GDM1 (cell line): ENCODE measurements around the gene PPA1.
"Not testable (repeated sequence)": the region's sequence is repeated elsewhere in the genome, so short reads cannot be mapped to it uniquely, and the experiment has no call there.

Source experiments
- DNase-seq: peaks from one replicate; lab custom pipeline; 2025; lab: John Stamatoyannopoulos, UW

Gene PPA1

GRCh38 chr10:70254778-70255328, 21.6 kb upstream of the PPA1 start:
- DNase-seq = no peak

GRCh38 chr10:70253878-70254765, 20.9 kb upstream of the PPA1 start:
- DNase-seq = no peak

- DNase-seq = no peak
Observed at GRCh38 chr10:70250961-70251680, 17.9 kb upstream of the PPA1 start.

DNA sequence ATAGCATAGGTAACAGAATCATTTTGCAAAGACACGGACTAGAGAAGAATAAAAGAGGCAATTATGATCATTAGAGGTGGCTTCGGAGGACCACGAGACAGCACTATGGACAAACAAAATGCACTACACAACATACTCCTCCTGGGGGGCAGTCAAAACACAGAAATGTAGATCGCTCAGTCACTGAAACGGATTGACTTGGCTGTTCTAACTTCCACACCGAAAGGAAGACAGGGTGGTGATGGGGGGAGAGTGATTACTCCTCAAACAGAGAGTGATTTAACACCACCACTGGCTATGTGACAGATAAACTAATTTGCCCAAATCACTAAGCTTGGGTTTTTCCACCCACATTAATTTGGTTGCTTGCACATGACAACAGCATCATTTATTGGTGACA, 14.1 kb upstream of the PPA1 start:
- no peak for DNase-seq

DNA sequence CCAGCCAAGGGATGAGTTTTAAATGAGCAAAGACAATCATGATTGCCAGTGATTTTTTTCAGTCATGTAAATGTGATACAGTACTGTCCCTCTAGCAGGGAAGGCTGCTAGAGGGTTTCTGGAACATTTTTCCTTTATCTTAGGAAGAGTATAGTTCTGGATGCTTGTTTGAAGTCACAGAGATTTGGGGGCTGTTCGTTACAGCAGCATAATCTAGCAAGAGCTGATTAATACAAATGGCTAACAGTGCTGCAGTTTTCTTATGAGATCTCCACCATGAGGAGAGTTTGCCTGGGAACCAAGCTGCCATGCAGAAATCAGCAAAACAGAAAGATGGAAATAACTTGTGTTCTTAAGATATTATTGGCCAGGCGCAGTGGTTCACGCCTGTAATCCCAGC, 7.9 kb upstream of the PPA1 start:
- DNase-seq = no peak

DNA sequence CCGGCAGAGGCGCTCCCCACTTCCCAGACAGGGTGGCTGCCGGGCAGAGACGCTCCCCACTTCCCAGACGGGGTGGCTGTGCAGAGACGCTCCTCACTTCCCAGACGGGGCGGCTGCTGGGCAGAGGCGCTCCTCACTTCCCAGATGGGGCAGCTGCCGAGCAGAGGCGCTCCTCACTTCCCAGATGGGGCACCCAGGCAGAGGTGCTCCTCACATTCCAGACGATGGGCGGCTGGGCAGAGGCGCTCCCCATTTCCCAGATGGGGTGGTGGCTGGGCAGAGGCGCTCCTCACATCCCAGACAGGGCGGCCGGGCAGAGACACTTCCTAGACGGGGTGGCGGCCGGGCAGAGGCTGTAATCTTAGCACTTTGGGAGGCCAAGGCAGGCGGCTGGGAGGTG, 6.8 kb upstream of the PPA1 start:
- not testable (repeated sequence) for DNase-seq

DNA sequence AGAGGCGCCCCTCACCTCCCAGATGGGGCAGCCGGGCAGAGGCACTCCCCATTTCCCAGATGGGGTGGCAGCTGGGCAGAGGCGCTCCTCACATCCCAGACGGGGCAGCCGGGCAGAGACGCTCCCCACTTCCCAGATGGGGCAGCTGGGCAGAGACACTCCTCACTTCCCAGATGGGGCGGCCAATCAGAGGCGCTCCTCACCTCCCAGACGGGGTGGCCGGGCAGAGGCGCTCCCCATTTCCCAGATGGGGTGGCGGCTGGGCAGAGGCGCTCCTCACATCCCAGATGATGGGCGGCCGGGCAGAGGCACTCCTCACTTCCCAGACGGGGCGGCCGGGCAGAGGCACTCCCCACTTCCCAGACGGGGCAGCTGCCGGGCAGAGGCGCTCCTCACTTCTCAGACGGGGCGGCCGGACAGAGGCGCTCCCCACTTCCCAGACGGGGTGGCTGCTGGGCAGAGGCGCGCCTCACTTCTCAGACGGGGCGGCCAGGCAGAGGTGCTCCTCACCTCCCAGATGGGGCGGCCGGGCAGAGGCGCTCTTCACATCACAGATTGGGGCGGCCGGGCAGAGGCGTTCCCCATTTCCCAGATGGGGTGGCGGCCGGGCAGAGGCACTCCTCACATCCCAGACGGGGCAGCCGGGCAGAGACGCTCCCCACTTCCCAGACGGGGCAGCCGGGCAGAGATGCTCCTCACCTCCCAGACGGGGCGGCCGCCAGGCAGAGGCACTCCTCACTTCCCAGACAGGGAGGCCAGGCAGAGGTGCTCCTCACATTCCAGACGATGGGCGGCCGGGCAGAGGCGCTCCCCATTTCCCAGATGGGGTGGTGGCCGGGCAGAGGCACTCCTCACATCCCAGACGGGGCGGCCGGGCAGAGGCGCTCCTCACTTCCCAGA, 6.1 kb upstream of the PPA1 start:
- DNase-seq = not testable (repeated sequence)

- DNase-seq = not testable (repeated sequence)
Observed at GRCh38 chr10:70237958-70238536, 4.8 kb upstream of the PPA1 start.

DNA sequence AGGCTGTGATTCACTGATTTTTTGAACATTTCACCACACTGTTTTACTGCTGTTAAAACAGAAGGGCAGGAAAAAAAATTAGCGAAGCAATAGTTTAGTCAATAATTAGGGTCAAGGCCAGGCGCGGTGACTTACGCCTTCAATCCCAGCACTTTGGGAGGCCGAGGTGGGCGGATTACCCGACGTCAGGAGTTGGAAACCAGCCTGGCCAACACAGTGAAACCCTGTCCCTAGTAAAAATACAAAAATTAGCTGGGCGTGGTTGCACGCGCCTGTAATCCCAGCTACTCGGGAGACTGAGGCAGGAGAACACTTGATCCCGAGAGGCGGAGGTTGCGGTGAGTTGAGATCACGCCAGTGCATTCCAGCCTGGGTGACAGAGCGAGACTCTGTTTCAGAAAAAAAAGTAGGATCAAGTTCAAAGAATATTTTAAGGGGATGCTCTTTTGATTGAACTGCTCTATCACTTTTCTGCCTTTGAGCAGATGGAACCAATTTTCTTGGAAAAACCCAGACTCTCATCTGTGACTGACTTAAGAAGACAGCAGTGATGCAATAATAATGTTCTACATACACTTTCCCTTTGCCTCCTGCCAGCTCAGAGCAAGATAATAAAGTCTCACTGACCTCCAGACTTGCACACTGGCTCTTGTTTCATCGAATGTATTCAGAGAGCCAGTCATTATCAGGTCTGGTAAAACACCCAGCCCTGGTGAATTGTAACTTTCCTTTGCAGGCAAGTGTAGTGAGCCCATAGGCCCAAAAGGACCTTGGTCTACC, 1.6 kb upstream of the PPA1 start:
- no peak for DNase-seq

DNA sequence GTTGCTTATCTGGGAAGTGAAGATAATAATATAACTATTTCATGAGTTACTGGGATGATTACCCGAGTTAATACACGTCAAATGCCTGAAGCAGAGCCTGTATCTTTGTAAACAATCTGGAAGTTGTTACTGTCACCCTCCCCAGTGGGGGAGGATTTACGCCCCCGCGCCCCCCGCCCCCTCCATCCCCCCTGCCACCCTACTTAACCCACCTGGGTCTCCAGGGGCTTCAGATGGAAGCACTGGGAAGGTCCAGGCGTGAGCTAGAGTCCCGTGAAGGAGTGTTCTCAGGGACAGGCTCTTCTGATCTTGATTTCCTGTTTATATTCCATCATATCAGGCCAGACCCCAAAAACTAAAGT, 691 bp upstream of the PPA1 start:
- DNase-seq = no peak

DNA sequence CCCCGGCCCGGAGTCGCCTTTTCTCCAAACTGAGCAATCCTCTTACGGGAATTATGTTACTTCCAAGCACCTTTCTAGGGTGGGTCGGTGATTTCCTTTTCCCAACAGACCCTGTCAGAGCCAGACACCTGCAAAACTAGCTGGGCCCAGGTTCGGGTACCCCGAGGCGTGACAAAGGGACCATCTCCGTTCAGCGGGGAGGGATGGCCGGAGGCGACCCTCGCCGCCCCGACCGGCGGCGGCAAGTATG, 445 bp downstream of the PPA1 start:
- DNase-seq = no peak

DNA sequence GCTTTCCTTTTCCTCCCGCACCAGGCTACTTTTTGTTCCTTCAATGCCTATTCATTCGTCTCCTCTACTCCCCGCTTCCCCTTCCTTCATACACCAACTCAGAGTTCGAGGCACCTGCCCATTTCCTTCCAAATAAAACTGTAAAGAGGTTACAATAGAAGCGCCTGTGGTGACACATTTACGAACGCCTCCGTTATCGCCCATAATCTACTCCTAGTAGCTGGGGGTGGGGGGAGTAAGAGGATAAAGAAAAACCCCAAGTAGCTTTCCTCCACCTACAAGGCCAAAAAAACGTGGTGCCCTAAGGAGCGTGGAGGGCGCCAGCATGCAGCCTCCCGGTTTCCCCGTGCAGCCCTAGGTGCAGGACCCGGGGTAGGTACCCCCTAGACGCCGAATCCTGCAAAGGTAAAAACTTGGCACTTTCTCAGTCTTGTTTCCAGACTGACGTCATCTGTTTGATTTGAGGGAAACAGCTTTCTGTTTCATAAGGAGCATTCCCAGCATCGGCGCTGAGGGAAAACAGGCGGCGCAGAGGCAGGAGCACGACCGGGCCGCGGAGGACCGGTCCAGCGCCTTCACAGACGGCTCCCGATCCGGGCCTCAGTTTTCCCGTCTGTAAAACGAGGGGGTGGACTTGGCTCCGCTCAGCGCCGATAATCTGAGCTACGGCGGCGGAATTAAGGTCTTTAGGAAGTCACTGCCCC, 922 bp downstream of the PPA1 start:
- DNase-seq = no peak

DNA sequence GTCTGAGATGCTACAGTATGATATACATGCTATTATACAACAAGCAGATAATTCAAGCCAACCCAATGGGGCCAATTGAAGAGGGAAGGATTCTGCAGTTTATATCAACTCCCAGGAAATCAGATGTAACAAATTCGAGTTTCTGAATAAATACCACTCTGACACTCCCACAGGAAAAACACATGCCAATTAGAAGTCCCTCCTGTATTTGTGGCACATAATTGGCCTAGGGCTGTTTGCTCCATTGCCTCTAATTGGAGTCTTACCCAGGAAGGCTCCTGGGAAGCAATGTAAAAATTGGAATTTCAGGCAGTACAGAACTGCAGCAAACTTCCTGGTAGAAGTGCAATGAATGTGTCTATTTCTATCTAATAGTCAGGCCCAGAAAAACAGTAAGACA, 4.7 kb downstream of the PPA1 start:
- DNase-seq = no peak

- DNase-seq = no peak
Observed at GRCh38 chr10:70227548-70228320, 5.5 kb downstream of the PPA1 start.

- DNase-seq = no peak
Observed at GRCh38 chr10:70223728-70224127, 9.5 kb downstream of the PPA1 start.

DNA sequence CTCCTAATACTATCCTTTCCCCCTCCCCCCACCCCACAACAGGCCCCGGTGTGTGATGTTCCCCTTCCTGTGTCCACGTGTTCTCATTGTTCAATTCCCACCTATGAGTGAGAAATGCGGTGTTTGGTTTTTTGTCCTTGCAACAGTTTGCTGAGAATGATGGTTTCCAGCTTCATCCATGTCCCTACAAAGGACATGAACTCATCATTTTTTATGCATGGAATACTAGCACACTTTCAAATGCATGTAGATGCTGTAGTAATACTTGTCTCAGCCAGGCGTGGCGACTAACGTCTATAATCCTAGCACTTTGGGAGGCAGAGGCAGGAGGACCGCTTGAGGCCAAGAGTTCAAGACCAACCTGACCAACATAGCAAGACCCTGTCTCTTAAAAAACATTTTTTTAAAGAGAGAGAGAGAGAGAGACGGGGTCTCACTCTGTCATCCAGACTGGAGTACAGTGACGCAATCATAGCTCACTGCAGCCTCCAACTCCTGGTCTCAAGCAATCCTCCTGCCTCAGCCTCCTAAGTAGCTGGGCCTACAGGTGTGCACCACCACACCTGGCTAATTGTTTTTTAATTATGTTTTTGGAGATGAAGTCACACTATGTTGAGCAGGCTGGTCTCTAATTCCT, 10.3 kb downstream of the PPA1 start:
- not testable (repeated sequence) for DNase-seq

- no peak for DNase-seq
Observed at GRCh38 chr10:70222340-70222794, 10.9 kb downstream of the PPA1 start.

DNA sequence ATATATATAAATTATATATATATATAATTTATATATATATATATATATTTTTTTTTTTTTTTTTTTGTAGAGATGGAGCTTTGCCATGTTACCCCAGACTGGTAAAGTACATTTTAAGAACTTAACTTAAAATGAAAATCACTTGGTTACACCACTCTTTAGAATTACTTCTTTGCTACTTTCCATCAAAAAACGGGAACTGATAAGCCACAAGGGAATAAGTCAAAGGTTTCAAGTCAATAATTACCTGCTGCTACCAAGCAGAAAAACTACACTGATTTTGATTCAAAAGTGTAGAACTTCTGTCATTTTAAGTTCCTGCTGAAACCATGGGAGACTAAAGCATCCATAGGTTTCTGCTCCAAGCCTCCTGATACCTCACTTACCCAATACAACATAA, 12.2 kb downstream of the PPA1 start:
- no peak for DNase-seq

DNA sequence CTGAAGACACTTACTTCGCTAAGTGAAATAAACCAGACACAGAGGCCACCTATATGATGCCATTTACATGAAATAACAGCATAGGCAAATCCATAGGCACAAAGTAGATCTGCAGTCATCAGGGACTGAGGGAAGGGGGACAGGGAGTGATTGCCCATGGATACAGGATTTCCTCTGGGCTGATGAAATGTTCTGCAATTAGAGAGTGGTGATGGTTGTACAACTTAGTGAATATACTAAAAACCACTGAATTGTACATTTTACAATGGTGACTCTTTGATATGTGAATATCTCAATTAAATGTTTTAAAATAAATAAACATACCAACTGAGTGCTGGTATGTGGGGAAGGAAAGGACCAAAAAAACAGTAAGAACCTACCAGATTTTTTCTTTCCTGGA, 20.4 kb downstream of the PPA1 start:
- DNase-seq = no peak
